SK-N-SH (cell line): ENCODE data around the gene COL4A2. TPM values are rescaled to one million over a fixed set of nuclear protein-coding genes. Genes with fewer than 3 reads are reported as not detected.

Source experiments
- CTCF ChIA-PET: fragments of 300-600, 350-600 bp; formaldehyde crosslinking; extraction: SDS; loops from one replicate; lab custom pipeline; 2021; lab: Yijun Ruan, JAX
- POLR2A ChIA-PET: fragments of 350-600 bp; sonication (Branson Sonifier 250); formaldehyde crosslinking; extraction: SDS; loops from one replicate; lab custom pipeline; 2020; ENCODE audit warnings: antibody characterized with exemption, inconsistent platforms; lab: Yijun Ruan, JAX
- DNase-seq: peaks from one replicate; pipeline ENCODE4 v3.0.0; 2012
- H2AFZ ChIP-seq: fragments of 200-600 bp; sonication (generic); 2 replicates; pipeline ENCODE4 v1.8.1; 2016; ENCODE audit warnings: antibody characterized with exemption, mild to moderate bottlenecking, low read depth
- H3F3A ChIP-seq: fragments of 200-600 bp; sonication (generic); replicated peaks from 2 replicates; pipeline ENCODE3; 2016; ENCODE audit warnings: antibody characterized with exemption, mild to moderate bottlenecking; ENCODE audit not compliant: insufficient read depth
- H3K27ac ChIP-seq, 2 experiments: fragments of 200-500 bp in 1 of 2; fragments of 200-600 bp in 1 of 2; sonication (Bioruptor generic) in 1 of 2; sonication (generic), shearing (Covaris generic) in 1 of 2; 2 replicates each; pipeline versions ENCODE4 v1.5.1 to v1.6.1; 2014 to 2016; ENCODE audit warnings: low read depth in 2 of 2, inconsistent platforms in 1 of 2, low read length in 1 of 2, mild to moderate bottlenecking in 1 of 2, mixed read lengths in 1 of 2
- H3K27me3 ChIP-seq: fragments of 200-600 bp; sonication (generic), shearing (Covaris generic); 2 replicates; pipeline ENCODE4 v1.6.1; 2016; ENCODE audit warnings: mixed run types; ENCODE audit not compliant: insufficient read depth
- H3K36me3 ChIP-seq, 2 experiments: fragments of 200-500 bp in 1 of 2; fragments of 200-600 bp in 1 of 2; sonication (Bioruptor generic) in 1 of 2; sonication (generic) in 1 of 2; replicated peaks in 1 of 2; 2 replicates each; pipeline versions ENCODE3 to v1.5.1; 2014 to 2016; ENCODE audit warnings: low read length in 1 of 2, mild to moderate bottlenecking in 1 of 2; ENCODE audit not compliant: insufficient read depth in 2 of 2, control insufficient read depth in 1 of 2
- H3K4me1 ChIP-seq, 2 experiments: fragments of 200-500 bp in 1 of 2; fragments of 200-600 bp in 1 of 2; sonication (Bioruptor generic) in 1 of 2; sonication (generic), shearing (Covaris generic) in 1 of 2; 2 replicates each; pipeline versions ENCODE4 v1.5.1 to v1.6.1; 2014 to 2016; ENCODE audit warnings: low read depth in 1 of 2, low read length in 1 of 2, mixed run types in 1 of 2; ENCODE audit not compliant: insufficient read depth in 2 of 2, control insufficient read depth in 1 of 2
- H3K4me2 ChIP-seq: fragments of 200-600 bp; sonication (generic), shearing (Covaris generic); 2 replicates; pipeline ENCODE4 v1.6.1; 2017; ENCODE audit warnings: mixed run types
- H3K4me3 ChIP-seq, 2 experiments: fragments of 200-500 bp in 1 of 2; fragments of 200-600 bp in 1 of 2; sonication (Bioruptor generic) in 1 of 2; sonication (generic), shearing (Covaris generic) in 1 of 2; 2 replicates each; pipeline versions ENCODE4 v1.5.1 to v1.8.1; 2014 to 2016; ENCODE audit warnings: low read depth in 2 of 2, inconsistent platforms in 1 of 2, low read length in 1 of 2, mild to moderate bottlenecking in 1 of 2, mixed read lengths in 1 of 2, moderate library complexity in 1 of 2
- H3K79me2 ChIP-seq: fragments of 200-600 bp; sonication (generic); 2 replicates; pipeline ENCODE4 v1.8.1; 2017; ENCODE audit warnings: mild to moderate bottlenecking; ENCODE audit not compliant: insufficient read depth
- H3K9ac ChIP-seq: fragments of 200-600 bp; sonication (generic); 2 replicates; pipeline ENCODE4 v1.6.1; 2017; ENCODE audit warnings: mixed run types
- H3K9me2 ChIP-seq: fragments of 200-600 bp; sonication (generic); 2 replicates; pipeline ENCODE4 v1.6.1; 2017; ENCODE audit warnings: mixed run types
- H3K9me3 ChIP-seq: fragments of 200-600 bp; sonication (generic); 2 replicates; pipeline ENCODE4 v1.6.1; 2017; ENCODE audit warnings: mixed run types, mild to moderate bottlenecking, moderate library complexity
- H4K20me1 ChIP-seq: fragments of 200-600 bp; sonication (generic); 2 replicates; pipeline ENCODE4 v1.6.1; 2017; ENCODE audit warnings: mild to moderate bottlenecking, mixed run types; ENCODE audit not compliant: insufficient read depth
- CHD2 ChIP-seq: fragments of 150-350 bp; IDR thresholded peaks from 2 replicates; pipeline ENCODE4 v1.6.1; 2018; ENCODE audit warnings: low read length; ENCODE audit not compliant: partially characterized antibody
- FOXJ3 ChIP-seq: sonication (generic); formaldehyde crosslinking; IDR thresholded peaks from 2 replicates; pipeline ENCODE4 v1.5.1; 2020; ENCODE audit warnings: mild to moderate bottlenecking, missing genetic modification reagents
- FOXM1 ChIP-seq: IDR thresholded peaks from 2 replicates; pipeline ENCODE4 v1.4.0; 2012; ENCODE audit warnings: low read depth, mild to moderate bottlenecking
- JUND ChIP-seq: IDR thresholded peaks from 2 replicates; pipeline ENCODE4 v1.4.0; 2012
- MAX ChIP-seq: IDR thresholded peaks from 2 replicates; pipeline ENCODE4 v1.4.0; 2012; ENCODE audit warnings: low read depth
- MXI1 ChIP-seq: IDR thresholded peaks from 2 replicates; pipeline ENCODE4 v1.6.1; 2012; ENCODE audit warnings: mild to moderate bottlenecking, low read depth, low read length, improper control_type of control experiment
- NRF1 ChIP-seq: IDR thresholded peaks from 2 replicates; pipeline ENCODE4 v1.6.1; 2012; ENCODE audit warnings: low read depth, mild to moderate bottlenecking, low read length
- RCOR1 ChIP-seq: fragments of 150-350 bp; IDR thresholded peaks from 2 replicates; pipeline ENCODE4 v1.6.1; 2017; ENCODE audit warnings: antibody characterized with exemption, low read length
- SIN3A ChIP-seq: IDR thresholded peaks from 2 replicates; pipeline ENCODE4 v1.6.1; 2012; ENCODE audit warnings: low read depth, mild to moderate bottlenecking, low read length, moderate library complexity, borderline replicate concordance
- YY1 ChIP-seq: IDR thresholded peaks from 2 replicates; pipeline ENCODE4 v1.4.0; 2012; ENCODE audit warnings: low read depth, mild to moderate bottlenecking
- WGBS: methylation state at CpG from one replicate; pipeline ENCODE4 v1.1.6; 2017; ENCODE audit warnings: low lambda C conversion rate; 5-methylcytosine and 5-hydroxymethylcytosine counted together
- polyA plus RNA-seq, 3 experiments: library from polyadenylated mRNA; depleted of rRNA; stranded (reverse); fragments of >200 nt; gene quantifications; 2 replicates each; pipeline ENCODE4 v1.2.3, GENCODE V29; 2012

The COL4A2 gene
- polyA plus RNA-seq, 1 of the 3 experiments (the other 2 are of a cell fraction): 137 TPM

- no peak for DNase-seq
- TF ChIP-seq RCOR1 (no peak), MAX (no peak), MXI1 (no peak), YY1 (no peak)
- Histone ChIP-seq H3K9ac (no peak overlapping the region), H3K9me3 (no peaks in the 10 kb centered on the region), H3K4me2 (no peak overlapping the region), H3K27me3 (no peaks in the 10 kb centered on the region), H3K4me3 (no peak overlapping the region), H2AFZ (no peak overlapping the region), H3K79me2 (peaks cover 96% of the 10 kb centered on the region), H3K9me2 (no peaks in the 10 kb centered on the region), H3K36me3 (peaks cover 0 to 11% of the 10 kb centered on the region in 2 experiments), H3K27ac (peak overlapping the region in 1 of 2 experiments; percentile 84; a peak in 2 of 4 replicates), H3K4me1 (peaks cover 0 to 59% of the 10 kb centered on the region in 2 experiments; a peak in 3 of 4 replicates), H4K20me1 (peaks cover 25% of the 10 kb centered on the region; the same call in 1 of the 2 replicates), H3F3A (peaks cover 10% of the 10 kb centered on the region)
- WGBS: 94% methylated on average over 12 of the region's 12 CpGs
- CTCF ChIA-PET: interaction anchor here (1.0 to 1.4 kb wide), 2 partner anchors 17 to 40 kb away, joined by 3 read pairs; no protein-coding TSS in a partner anchor
- POLR2A ChIA-PET: no interaction called here
These were observed 42.3 kb upstream of the COL4A2 start for GRCh38 chr13:110264685-110265275.

GRCh38 chr13:110265341-110265681 lies 41.8 kb upstream of the COL4A2 start:
- Histone ChIP-seq H3K9me2 (no peaks in the 10 kb centered on the region), H3K9me3 (no peaks in the 10 kb centered on the region), H4K20me1 (peaks cover 25% of the 10 kb centered on the region; the same call in 1 of the 2 replicates), H3K79me2 (peaks cover 96% of the 10 kb centered on the region), H3K4me3 (no peak overlapping the region), H2AFZ (no peak overlapping the region), H3F3A (peaks cover 10% of the 10 kb centered on the region), H3K4me1 (peaks cover 0 to 57% of the 10 kb centered on the region in 2 experiments; a peak in 3 of 4 replicates), H3K9ac (no peak overlapping the region), H3K36me3 (peaks cover 0 to 11% of the 10 kb centered on the region in 2 experiments), H3K27ac (peak overlapping the region in 1 of 2 experiments; percentile 84; a peak in 2 of 4 replicates), H3K27me3 (no peaks in the 10 kb centered on the region), H3K4me2 (no peak overlapping the region)
- 79% methylated on average over 3 of the region's 6 CpGs for WGBS
- DNase-seq: peak; percentile 70
- ChIA-PET POLR2A (interaction anchor here (0.7 kb wide), 1 partner anchor 58 kb away, joined by 3 read pairs; no protein-coding TSS in a partner anchor), CTCF (interaction anchor here (0.8 to 1.4 kb wide), 4 partner anchors 16 to 40 kb away, joined by 3 read pairs; no protein-coding TSS in a partner anchor)
- TF ChIP-seq NRF1 (no peak), MXI1 (peak; percentile 81)

GRCh38 chr13:110265682-110266430 lies 41.2 kb upstream of the COL4A2 start:
- TF ChIP-seq JUND (no peak), FOXJ3 (CRISPR knock-in tag) (no peak), SIN3A (no peak), FOXM1 (no peak), CHD2 (no peak), NRF1 (no peak), MXI1 (0 out of 2 replicates have a peak, but pooled peaks have one; percentile 7)
- no peaks in the 10 kb centered on the region for H3K27me3 ChIP-seq
- H3K27ac ChIP-seq: peak overlapping the region in 1 of 2 experiments; percentile 84; a peak in 2 of 4 replicates
- CTCF ChIA-PET: interaction anchor here (0.8 to 2.2 kb wide), 4 partner anchors 16 to 39 kb away, joined by 3 to 9 read pairs (median 3); no protein-coding TSS in a partner anchor
- no peak overlapping the region for H2AFZ ChIP-seq
- WGBS: 62% methylated on average over 33 of the region's 38 CpGs
- H3K4me2 ChIP-seq: no peak overlapping the region
- no peak overlapping the region for H3K4me3 ChIP-seq
- peaks cover 0 to 56% of the 10 kb centered on the region in 2 experiments; a peak in 3 of 4 replicates for H3K4me1 ChIP-seq
- H3F3A ChIP-seq: peaks cover 10% of the 10 kb centered on the region
- H3K79me2 ChIP-seq: peaks cover 97% of the 10 kb centered on the region
- H3K9me3 ChIP-seq: no peaks in the 10 kb centered on the region
- no peaks in the 10 kb centered on the region for H3K9me2 ChIP-seq
- H3K36me3 ChIP-seq: peaks cover 0 to 11% of the 10 kb centered on the region in 2 experiments
- POLR2A ChIA-PET: interaction anchor here (0.7 kb wide), 1 partner anchor 57 kb away, joined by 3 read pairs; no protein-coding TSS in a partner anchor
- DNase-seq: peak; percentile 60
- no peak overlapping the region for H3K9ac ChIP-seq
- H4K20me1 ChIP-seq: peaks cover 25% of the 10 kb centered on the region; the same call in 1 of the 2 replicates
